Stimulated activated CD8-positive, alpha-beta memory T cell treated with anti-CD3 and anti-CD28 coated beads, Interleukin-2, amount 100 ng/mL, for 1 hour (primary cell): ENCODE data around the gene MAU2.
"Not testable (repeated sequence)": the region's sequence is repeated elsewhere in the genome, so short reads cannot be mapped to it uniquely, and the experiment has no call there.

Experiments
- DNase-seq, 2 donors: peaks; one replicate each; pipeline ENCODE4 v3.0.0-alpha.2; 2020; ENCODE audit warnings: low read depth in 2 of 2

Gene MAU2

DNA sequence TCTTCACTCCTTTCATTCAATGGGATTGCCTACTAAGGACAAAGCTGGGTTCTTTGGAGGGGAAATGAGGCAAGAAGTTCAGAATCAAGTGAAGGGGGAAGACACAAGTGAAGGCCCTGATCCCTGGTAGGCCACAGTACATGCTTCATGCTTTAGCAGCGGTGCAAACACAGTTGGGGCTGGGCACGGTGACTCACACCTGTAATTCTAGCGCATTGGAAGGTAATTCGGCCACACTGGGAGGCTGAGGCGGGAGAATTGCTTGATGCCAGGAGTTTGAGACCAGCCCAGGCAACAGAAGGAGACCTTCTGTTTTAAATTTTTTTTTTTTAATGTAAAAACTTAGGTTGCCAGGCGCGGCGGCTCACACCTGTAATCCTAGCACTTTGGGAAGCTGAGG is 61.5 kb downstream of the MAU2 start:
- DNase-seq = no peak

- no peak for DNase-seq
These were observed 63.9 kb downstream of the MAU2 start for GRCh38 chr19:19384486-19384885.

GRCh38 chr19:19385131-19385895 is 64.7 kb downstream of the MAU2 start:
- peak; percentile 98 to 99 for DNase-seq

GRCh38 chr19:19385896-19386869 is 65.6 kb downstream of the MAU2 start:
- DNase-seq = peak in 1 of 2 donors; percentile 35

DNA sequence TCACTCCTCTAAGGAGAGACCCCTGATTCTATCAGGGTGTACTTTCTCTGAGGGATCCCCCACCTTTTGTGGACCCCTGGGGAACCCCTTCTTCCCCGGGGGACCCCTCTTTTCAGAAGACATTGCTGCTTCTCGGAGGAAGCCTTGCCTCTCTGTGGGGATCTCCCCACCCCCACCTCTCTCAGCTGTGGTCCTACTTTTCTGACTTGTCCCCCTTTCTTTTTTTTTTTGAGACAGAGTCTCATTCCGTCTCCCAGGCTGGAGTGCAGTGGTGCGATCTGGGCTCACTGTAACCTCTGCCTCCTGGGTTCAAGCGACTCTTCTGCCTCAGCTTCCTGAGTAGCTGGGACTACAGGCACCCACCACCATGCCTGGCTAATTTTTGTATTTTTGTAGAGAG is 66.5 kb downstream of the MAU2 start:
- DNase-seq = no peak

- DNase-seq = no peak
These were observed 68.2 kb downstream of the MAU2 start for GRCh38 chr19:19388568-19389555.

GRCh38 chr19:19389683-19390082 is 69.1 kb downstream of the MAU2 start:
- not testable (repeated sequence) for DNase-seq

- not testable (repeated sequence) for DNase-seq
These were observed 73.7 kb downstream of the MAU2 start for GRCh38 chr19:19394333-19394732.

DNA sequence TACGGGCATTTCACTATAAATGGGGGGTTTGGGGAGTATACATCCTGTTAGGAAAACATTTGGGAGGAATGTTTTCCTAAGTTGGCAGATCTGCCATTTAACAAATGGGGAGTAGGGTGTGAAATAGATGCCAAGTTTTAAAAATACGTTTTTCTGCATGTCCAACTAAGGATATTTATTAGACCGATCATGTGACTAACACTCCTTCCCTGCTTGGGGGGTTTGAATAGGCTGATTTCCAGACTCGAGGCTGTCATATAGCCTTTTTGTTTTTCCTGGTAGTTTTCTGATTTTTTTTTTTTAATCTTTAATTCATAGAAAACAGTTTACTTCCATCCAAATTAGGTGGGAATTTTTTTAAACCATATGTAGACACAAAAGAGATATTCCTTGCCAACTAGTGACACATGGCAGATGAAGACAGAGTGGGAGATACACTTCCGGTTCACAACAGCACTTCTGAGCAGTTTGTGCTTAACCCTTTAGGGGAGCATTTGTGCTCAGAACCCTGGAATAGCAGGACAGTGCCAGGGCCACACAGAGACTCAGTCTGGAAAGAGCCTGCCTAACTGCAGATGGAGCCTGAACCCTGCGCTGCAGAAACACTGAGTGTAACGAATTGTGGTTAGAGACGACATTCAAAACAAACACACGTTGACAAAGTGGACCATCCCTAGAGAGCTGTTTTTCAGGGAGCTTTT is 79.3 kb downstream of the MAU2 start:
- DNase-seq = no peak

- no peak for DNase-seq
These were observed 82.2 kb downstream of the MAU2 start for GRCh38 chr19:19402656-19403372.

DNA sequence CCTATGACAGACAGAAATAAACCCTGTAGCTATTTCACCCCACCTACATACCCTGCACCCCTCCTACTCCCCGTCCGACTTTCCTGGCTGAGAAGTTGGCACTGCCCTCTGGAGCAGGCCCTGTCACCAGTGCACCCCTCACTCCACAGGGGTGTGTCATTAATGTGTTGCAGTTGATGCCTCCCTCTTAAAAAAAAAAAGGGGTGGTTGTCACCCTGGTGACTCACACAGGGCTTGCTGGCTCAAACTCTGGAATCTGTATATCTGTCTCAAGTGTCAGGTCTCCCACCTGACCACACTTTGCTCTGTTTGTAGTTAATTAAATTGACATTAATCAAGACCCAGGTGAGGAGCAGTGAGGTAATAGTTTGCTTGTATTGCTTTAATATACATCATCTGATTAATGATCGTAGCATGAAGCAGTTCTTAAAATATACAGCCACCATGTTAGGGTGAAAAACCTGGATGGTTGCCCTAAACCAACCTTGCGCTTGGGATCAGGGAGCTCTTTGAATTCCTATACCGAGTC is 82.8 kb downstream of the MAU2 start:
- DNase-seq = no peak

- DNase-seq = peak; percentile 91
These were observed 84.5 kb downstream of the MAU2 start, which contains the start of gene GATAD2A for GRCh38 chr19:19404879-19405860. Gene GATAD2A, plus strand, starts transcription at chr19:19405675. Its CDS starts 59,671 bp downstream, at chr19:19465346.

GRCh38 chr19:19405971-19406877 is 85.6 kb downstream of the MAU2 start:
- peak in 1 of 2 donors; percentile 23 for DNase-seq

DNA sequence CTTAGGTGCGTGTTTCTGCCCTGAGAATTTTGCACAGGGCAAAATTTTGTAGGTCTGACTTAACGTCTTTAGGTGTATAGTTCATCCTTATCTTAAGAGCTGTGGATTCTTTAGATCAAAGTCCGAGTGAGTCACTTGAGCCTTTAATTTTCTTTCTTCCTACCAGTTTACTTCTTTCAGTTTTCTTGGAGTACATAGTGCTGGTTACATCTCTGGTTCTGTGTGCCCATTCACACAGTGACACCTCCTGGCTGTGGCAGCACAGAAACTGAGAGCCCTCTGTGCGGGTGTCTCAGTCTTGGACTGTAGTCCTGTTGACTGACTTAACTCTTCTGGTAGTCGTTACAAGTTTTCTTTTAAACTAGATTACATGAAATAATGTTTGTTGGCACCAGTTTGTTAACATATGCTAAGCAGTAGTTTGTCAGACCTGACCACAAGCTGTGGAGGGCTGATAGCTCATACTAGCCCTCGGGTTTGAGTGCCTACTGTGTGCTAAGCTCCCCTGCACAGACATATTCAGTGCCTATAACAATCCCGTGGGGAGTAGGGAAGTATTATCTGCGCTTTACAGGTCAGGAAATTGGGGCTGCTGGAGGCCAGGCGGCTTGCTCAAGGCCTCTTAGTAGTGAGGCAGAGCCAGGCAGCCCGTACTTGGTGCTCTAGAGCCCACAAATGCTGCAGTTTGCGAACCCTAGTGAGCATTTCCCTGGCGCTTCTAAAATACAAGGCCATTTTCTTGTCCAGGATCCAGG is 86.4 kb downstream of the MAU2 start:
- DNase-seq = peak; percentile 19 to 39

- no peak for DNase-seq
These were observed 87.0 kb downstream of the MAU2 start for GRCh38 chr19:19407633-19407930.
